ENCODE measurements around the gene ARRB2. TPM values are rescaled to one million over a fixed set of nuclear protein-coding genes. Genes with fewer than 3 reads are reported as not detected.

The ARRB2 gene
- polyA plus RNA-seq, 2 of the 4 experiments (the other 2 are of a cell fraction): 61.0 to 73.1 TPM

- Histone ChIP-seq H3K27ac (no peak overlapping the region), H3K4me1 (peaks cover 4% of the 10 kb centered on the region), H3K4me2 (no peak overlapping the region), H3K4me3 (no peak overlapping the region), H3K9me3 (no peaks in the 10 kb centered on the region)
- CTCF ChIA-PET: interaction anchor here (0.8 to 4.6 kb wide), 7 partner anchors 12 to 156 kb away, joined by 3 to 42 read pairs (median 4); partner anchors contain the start of genes ARRB2, C17orf107, GLTPD2 and MED11
- no peak for TF ChIP-seq KDM5A (IDR thresholded peaks at IDR 0.05)
- TF ChIP-seq FOXS1 (CRISPR knock-in tag; IDR thresholded peaks at IDR 0.05): no peak
- TF ChIP-seq ZC3H11A (IDR thresholded peaks at IDR 0.05): no peak
- no peak for TF ChIP-seq MYC (IDR thresholded peaks at IDR 0.05; ENCODE audit: borderline replicate concordance, low read length)
- no peak for TF ChIP-seq USF2 (IDR thresholded peaks at IDR 0.05)
- no peak for TF ChIP-seq BCL3 (IDR thresholded peaks at IDR 0.05)
- no peak for TF ChIP-seq NFE2L2 (conservative IDR thresholded peaks at IDR 0.05; ENCODE audit: low read length)
- TF ChIP-seq FOSL2 (IDR thresholded peaks at IDR 0.05): no peak
- no peak for TF ChIP-seq FOSL2 (CRISPR knock-in tag; IDR thresholded peaks at IDR 0.05)
- TF ChIP-seq HOXA7 (CRISPR knock-in tag; IDR thresholded peaks at IDR 0.05): no peak
- no peak for TF ChIP-seq HDAC2 (IDR thresholded peaks at IDR 0.05)
- TF ChIP-seq HOXB13 (CRISPR knock-in tag; IDR thresholded peaks at IDR 0.05; ENCODE audit: low read depth): no peak
- POLR2A ChIA-PET: interaction anchor here (1.0 kb wide), 1 partner anchor 12 kb away, joined by 3 read pairs; no protein-coding TSS in a partner anchor
- WGBS (ENCODE audit: missing lambda C conversion rate): 77% methylated on average over 9 of the region's 9 CpGs
- DNase-seq (ENCODE audit: low read depth in 1 of 2, low spot score in 1 of 2) (no peak), FAIRE-seq (no peak), ATAC-seq (no peak)
These were observed 33.5 kb downstream of the ARRB2 start for GRCh38 chr17:4743898-4744297.

GRCh38 chr17:4744999-4745969 is 34.9 kb downstream of the ARRB2 start:
- POLR2A ChIA-PET: no interaction called here
- 66% methylated on average over 34 of the region's 51 CpGs for WGBS (ENCODE audit: missing lambda C conversion rate)
- Histone ChIP-seq H3K4me1 (no peaks in the 10 kb centered on the region), H3K27ac (no peak overlapping the region), H3K4me3 (no peak overlapping the region), H3K4me2 (no peak overlapping the region), H3K9me3 (no peaks in the 10 kb centered on the region)
- ATAC-seq (0 out of 6 replicates have a peak, but pooled peaks of 1 of the 2 experiments have one; percentile 9), FAIRE-seq (no peak), DNase-seq (ENCODE audit: low read depth in 1 of 2, low spot score in 1 of 2) (no peak)
- CTCF ChIA-PET: interaction anchor here (1.0 to 1.2 kb wide), 3 partner anchors 28 to 155 kb away, joined by 3 to 4 read pairs (median 3); partner anchors contain the start of genes ARRB2 and C17orf107
- TF ChIP-seq EP300 (IDR thresholded peaks at IDR 0.05): no peak
- no peak for TF ChIP-seq RNF2 (IDR thresholded peaks at IDR 0.05; ENCODE audit: borderline replicate concordance, low read depth)
- no peak for TF ChIP-seq ZNF302 (CRISPR knock-in tag; IDR thresholded peaks at IDR 0.05)
- TF ChIP-seq BCL3 (IDR thresholded peaks at IDR 0.05): no peak
- no peak for TF ChIP-seq MAFK (IDR thresholded peaks at IDR 0.05; ENCODE audit: partially characterized antibody)
- no peak for TF ChIP-seq USF2 (IDR thresholded peaks at IDR 0.05)
- no peak for TF ChIP-seq MAZ (IDR thresholded peaks at IDR 0.05; ENCODE audit: borderline replicate concordance, low read depth, low read length)
